HG03558 (cell line): ENCODE measurements around the gene DDX49.
"Not testable (repeated sequence)": the region's sequence is repeated elsewhere in the genome, so short reads cannot be mapped to it uniquely, and the experiment has no call there.

Experiments
- ATAC-seq: cut with Tn5 transposase; IDR thresholded peaks from one replicate; pipeline ENCODE4 v1.9.1; 2021; ENCODE audit warnings: moderate number of reproducible peaks; ENCODE audit not compliant: unreplicated experiment; ENCODE audit errors: extremely low read depth

The DDX49 gene

DNA sequence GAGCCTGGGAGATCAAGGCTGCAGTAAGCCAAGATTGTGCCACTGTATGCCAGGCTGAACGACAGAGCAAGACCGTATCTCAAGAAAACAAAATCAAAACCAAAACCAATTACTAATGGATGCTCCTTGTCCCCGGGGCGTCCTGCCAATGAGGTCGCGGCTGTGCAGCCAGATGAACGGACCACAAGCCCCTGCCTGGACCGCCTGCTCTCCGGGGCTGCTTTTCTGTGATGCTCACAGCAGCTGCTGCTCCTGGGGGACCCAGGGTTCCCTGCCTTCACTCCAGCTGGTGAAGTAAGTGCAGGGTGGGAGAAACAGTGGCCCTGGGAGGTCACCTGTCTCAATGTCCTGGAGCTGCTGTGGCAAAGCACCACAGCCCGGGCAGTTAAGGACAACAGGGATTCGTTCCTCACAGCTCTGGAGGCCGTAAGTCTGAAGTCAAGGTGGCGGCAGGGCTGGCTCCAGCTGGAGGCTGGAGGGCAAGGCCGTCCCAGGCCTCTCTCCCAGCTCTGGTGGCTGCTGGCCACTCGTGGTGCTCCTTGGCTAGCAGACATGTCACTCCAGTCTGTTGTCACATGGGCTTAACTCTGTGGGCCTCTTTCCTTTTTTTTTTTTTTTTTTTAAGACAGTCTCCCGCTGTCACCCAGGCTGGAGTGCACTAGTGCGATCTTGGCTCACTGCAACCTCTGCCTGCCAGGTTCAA is 10.4 kb upstream of the DDX49 start:
- ATAC-seq = no peak

- no peak for ATAC-seq
Observed at GRCh38 chr19:18910010-18910409, 9.5 kb upstream of the DDX49 start.

GRCh38 chr19:18910801-18911436 is 8.6 kb upstream of the DDX49 start:
- no peak for ATAC-seq

DNA sequence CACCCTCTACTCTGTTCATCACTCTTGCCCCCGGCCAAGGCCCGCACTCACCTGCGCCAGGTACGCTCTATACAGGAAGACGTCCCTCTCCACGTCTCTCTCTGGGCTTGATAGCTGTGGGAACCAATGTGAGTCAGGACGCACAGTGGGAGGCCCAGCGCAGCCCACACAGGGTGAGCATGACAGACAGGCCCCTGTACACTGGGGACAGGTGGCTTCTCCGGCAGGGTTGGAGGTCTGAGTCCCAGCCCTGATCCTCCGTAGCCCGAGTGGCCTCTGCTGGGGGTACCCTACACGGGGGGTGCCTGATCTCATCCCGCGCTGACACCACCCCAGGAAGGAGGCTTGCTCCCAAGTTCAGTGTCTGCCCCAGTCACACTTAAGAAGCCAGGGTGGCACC is 6.6 kb upstream of the DDX49 start:
- ATAC-seq = no peak

DNA sequence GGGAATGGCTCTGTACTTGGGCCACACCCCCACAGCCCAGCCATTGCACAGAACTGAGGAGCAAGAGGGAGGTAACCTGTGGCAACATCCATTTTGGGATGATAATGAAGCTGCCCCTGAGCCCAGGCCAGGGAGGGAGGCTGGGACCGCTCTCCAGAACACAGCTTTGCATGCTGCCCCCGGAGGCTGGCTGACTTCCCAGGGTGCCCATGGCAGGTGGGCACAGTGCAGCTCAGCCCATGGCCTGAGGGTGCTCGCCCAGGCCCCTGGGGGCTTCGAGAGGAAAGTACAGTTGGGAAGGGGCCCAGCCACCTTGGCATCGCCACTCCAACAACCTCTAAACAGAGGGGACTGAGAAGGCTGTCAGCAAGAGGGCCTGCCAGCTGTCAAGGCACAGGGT is 6.0 kb upstream of the DDX49 start:
- no peak for ATAC-seq

GRCh38 chr19:18915639-18916038 is 3.9 kb upstream of the DDX49 start:
- ATAC-seq = no peak

DNA sequence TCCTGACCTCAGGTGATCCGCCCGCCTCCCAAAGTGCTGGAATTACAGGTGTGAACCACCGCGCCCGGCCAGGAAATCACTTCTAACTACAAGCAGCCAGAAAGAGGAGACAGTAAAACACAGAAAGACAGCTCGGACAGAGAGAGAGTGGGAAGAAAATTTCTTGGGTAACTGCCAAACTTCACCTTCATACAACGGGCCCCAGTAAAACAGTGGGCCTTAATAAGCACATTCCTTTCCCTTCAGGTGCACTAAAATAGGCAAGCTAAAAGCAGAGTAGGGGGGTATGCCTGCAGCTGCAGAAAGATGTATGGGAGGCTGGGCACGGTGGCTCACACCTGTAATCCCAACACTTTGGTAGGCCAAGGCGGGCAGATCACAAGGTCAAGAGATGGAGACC is 1.9 kb upstream of the DDX49 start:
- ATAC-seq = not testable (repeated sequence)

DNA sequence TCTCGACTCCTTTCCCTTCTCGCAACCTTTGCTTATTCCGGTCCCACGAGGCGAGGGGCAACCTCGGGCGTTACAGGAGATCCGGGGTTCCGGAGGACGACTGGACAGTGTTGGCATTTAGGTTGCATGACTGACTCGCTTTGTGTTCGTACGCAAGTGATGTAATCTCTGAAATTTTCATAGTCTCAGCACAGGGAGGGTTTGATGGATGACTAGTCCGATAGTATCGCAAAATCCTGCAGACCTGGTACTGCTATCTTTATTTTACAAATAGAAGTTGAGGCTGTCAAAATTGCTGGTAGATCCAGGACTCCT is 342 bp downstream of the DDX49 start:
- ATAC-seq = no peak

DNA sequence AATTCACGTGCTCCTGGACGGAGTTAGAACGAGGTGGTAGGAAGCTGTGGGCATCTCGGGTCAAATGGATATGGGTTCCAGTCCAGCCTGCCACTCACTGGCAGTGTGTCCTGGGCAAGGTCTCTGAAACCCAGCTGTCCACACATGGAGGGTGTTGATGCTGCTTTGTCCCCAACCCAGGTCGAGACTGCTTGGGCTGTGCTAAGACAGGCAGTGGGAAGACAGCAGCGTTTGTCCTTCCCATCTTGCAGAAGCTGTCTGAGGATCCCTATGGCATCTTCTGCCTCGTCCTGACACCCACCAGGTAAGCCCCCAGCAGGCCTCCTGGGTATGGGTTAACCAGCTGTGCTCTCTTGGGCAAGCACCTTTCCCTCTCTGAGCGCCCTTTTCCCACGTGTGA is 885 bp downstream of the DDX49 start:
- ATAC-seq = no peak

- no peak for ATAC-seq
Observed at GRCh38 chr19:18921593-18921992, 2.1 kb downstream of the DDX49 start.

GRCh38 chr19:18922228-18922985 is 2.9 kb downstream of the DDX49 start:
- no peak for ATAC-seq

GRCh38 chr19:18924684-18925213 is 5.2 kb downstream of the DDX49 start:
- no peak for ATAC-seq

DNA sequence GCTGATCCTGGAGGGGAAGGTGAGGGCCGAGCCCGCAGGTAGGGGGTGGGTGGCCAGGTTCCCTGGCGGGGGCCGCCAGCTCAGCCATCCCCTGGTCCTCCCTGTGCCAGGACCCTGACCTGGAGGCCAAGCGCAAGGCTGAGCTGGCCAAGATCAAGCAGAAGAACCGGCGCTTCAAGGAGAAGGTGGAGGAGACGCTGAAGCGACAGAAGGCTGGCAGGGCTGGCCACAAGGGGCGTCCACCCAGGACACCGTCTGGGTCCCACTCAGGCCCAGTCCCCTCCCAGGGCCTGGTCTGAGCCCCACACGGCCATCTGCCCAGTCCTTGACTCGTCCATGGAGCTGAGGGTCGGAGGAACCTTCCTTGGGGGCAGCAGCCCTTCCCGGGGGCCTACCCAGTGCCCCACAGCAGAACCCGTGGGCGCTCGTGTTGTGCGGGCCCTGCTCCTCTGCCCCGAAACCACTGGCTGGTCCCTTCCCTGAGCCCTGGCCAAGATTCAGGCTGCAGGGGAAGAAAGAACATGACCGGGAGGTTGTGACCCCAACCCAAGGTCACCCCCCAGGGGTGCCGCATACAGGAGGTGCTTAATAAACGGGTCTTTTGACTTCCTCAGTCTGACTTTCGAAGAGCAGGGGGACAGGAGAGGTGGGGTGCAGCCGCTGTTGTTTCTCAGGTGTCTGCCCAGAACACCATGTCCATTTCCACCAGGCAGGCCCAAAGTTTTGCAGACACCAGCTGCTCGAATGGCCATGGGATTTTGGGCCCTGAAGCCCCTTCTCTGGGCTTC is 8.7 kb downstream of the DDX49 start:
- no peak for ATAC-seq

GRCh38 chr19:18929311-18929710 is 9.8 kb downstream of the DDX49 start:
- no peak for ATAC-seq

GRCh38 chr19:18931316-18932162 is 12.0 kb downstream of the DDX49 start:
- ATAC-seq = no peak

DNA sequence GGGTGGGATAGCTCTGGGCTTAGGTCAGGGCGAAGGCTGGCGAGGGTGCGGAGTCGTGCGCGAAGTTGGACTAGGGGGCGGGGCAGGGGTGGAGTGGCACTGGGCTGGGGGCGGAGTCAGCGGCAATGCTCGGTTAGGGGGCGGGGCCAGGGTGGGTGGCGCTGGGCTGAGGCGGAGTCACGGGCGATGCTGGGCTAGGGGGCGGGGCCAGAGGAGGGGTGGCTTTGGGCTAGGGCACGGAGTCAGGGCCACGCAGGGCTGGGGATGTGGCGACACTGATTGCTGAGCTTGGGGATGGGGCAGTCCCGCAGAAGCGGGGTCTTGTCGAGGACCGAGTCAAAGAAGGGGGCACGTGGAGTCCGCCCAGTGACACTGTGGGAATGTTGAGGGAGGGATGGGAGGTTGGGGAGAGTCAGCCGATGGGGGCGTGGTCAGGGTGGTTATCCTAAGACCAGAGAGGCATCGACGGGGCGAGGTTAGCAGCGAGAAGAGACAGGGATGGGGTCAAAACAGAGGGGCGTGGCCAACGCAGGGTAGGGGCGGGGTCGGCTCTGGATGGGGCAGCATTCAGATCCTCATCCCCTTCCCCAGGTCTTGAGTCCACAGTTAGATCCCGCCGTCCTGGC is 12.8 kb downstream of the DDX49 start:
- no peak for ATAC-seq

DNA sequence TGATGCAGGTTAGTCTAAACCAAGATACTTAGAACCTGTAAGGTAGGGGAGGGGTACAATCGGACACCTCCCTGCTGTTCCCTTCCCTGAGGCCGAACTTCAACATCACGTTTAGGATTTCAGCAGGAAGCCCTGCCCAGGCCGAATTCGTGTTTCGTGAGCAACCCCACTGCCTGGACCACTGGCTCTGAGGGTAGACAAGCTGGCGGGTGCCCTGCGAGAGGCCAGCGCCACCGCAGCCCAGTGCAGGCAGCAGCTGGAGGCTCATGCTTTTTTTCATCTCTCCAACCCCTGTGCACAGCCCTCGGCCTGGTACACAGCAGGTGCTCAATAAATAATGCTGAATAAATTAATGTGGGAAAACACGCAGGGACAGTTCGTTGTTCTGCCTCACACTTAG is 13.8 kb downstream of the DDX49 start:
- no peak for ATAC-seq

DNA sequence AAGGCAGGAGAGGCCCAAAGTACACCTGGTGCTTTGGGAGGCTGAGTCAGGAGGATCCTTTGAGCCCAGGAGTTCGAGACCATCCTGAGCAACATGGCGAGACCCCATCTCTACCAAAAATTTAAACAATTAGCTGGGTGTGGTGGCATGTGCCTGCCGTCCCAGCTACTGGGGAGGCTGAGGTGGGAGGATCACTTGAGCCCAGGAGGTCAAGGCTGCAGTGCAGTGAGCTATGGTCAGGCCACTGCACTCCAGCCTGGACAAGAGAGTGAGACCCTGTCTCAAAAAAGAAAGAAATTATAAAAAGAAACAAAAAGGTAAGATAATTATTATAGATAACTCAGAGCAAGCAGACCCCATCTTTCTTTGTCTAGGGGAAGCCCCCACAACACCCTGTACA is 19.6 kb downstream of the DDX49 start:
- ATAC-seq = no peak
